CD4-positive, alpha-beta T cell treated with Interferon alpha-2 for 1 hour (primary cell): ENCODE results near the gene FES.
A peak's percentile ranks its signal among the peaks of the same experiment; 100 is the strongest.

Experiments
- DNase-seq, 2 donors: peaks; one replicate each; pipeline ENCODE4 v3.0.0-alpha.2; 2020 to 2022

Gene FES

DNA sequence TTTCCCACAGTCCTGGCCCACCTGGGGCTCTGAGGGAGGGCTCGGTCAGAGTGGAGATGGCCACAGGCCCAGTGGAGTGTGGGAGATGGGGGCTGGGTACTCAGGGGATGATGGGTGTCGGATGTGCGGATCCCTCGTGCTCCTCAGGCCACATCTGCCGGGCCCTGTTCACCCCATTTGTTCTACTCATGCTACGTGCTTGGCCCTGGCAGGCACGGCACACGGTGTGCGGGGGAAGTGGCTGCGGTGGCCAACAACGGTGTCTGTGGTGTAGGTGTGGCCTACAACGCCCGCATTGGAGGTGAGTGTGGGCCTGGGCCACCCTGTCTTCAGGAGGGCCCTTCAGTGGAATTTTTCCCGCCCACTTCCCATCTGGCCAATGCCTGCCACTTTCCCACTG lies 7.0 kb upstream of the FES start:
- DNase-seq: no peak

DNA sequence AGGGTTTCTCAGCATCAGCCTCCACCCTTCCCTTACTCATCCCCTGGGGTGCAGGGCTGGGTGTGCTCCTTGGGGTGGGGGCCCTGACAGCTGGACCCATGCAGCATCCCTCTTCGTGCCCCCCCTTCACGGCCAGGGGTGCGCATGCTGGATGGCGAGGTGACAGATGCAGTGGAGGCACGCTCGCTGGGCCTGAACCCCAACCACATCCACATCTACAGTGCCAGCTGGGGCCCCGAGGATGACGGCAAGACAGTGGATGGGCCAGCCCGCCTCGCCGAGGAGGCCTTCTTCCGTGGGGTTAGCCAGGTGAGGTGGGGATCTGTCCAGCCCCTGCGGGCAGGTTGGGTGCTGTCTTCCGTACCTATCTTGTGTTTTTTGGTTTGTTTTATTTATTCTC lies 6.3 kb upstream of the FES start:
- DNase-seq: no peak

DNA sequence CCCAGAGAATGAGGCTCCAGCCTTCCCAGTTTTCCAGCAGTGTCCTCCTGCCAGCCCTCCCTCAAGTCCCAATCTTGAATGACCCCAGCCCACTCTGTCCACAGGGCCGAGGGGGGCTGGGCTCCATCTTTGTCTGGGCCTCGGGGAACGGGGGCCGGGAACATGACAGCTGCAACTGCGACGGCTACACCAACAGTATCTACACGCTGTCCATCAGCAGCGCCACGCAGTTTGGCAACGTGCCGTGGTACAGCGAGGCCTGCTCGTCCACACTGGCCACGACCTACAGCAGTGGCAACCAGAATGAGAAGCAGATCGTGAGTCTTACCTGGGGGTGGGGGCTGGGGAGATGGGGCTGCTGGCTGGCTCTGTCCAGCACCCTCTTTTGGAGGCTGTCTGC lies 5.6 kb upstream of the FES start:
- no peak for DNase-seq

DNA sequence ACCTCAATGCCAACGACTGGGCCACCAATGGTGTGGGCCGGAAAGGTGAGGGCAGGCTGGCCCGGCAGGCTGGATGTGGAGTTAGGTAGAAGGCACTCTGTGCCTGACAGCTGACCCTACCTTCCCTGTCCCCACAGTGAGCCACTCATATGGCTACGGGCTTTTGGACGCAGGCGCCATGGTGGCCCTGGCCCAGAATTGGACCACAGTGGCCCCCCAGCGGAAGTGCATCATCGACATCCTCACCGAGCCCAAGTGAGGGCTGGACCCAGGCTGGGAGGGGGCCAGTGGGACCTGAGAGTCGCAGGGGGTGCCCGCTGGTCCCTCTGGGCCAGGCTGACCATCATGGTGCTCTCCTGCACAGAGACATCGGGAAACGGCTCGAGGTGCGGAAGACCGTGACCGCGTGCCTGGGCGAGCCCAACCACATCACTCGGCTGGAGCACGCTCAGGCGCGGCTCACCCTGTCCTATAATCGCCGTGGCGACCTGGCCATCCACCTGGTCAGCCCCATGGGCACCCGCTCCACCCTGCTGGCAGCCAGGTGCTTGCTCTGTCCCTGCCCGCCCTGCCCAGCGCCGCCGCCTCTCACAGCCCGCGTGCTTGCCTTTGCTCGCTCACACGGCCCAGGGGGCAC lies 4.5 kb upstream of the FES start:
- no peak for DNase-seq

DNA sequence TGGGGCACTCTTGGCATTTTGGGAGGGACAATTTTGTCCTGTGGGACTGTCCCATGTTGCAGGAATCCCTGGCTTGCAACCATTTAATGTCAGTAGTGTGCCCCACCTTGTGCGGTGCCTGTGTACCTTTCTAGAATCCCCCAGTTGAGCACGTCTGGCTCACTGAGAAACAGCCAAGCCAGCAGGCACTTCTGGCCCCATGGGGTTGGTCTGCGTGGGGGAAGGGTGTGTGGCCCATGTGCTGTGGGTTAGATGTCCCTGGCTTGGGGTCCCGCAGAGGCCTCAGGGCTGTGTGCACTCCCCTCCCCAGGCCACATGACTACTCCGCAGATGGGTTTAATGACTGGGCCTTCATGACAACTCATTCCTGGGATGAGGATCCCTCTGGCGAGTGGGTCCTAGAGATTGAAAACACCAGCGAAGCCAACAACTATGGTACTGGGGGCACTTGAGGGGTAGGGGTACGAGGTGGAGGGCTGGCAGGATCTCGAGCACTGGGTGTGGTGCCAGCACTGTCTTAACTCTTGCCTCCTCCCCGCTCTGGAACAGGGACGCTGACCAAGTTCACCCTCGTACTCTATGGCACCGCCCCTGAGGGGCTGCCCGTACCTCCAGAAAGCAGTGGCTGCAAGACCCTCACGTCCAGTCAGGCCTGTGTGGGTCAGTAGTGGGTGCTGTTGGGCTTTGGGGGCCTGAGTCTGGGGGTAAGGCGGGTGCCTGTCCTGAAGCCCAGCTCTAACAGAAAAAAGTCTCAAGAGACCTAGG lies 3.7 kb upstream of the FES start:
- DNase-seq: no peak

DNA sequence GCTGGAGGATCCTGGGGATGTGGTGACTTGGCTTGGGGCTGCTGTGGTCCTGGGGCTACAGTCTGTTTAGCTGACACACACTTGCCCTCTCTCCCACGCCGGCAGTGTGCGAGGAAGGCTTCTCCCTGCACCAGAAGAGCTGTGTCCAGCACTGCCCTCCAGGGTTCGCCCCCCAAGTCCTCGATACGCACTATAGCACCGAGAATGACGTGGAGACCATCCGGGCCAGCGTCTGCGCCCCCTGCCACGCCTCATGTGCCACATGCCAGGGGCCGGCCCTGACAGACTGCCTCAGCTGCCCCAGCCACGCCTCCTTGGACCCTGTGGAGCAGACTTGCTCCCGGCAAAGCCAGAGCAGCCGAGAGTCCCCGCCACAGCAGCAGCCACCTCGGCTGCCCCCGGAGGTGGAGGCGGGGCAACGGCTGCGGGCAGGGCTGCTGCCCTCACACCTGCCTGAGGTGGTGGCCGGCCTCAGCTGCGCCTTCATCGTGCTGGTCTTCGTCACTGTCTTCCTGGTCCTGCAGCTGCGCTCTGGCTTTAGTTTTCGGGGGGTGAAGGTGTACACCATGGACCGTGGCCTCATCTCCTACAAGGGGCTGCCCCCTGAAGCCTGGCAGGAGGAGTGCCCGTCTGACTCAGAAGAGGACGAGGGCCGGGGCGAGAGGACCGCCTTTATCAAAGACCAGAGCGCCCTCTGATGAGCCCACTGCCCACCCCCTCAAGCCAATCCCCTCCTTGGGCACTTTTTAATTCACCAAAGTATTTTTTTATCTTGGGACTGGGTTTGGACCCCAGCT lies 2.9 kb upstream of the FES start:
- no peak for DNase-seq

DNA sequence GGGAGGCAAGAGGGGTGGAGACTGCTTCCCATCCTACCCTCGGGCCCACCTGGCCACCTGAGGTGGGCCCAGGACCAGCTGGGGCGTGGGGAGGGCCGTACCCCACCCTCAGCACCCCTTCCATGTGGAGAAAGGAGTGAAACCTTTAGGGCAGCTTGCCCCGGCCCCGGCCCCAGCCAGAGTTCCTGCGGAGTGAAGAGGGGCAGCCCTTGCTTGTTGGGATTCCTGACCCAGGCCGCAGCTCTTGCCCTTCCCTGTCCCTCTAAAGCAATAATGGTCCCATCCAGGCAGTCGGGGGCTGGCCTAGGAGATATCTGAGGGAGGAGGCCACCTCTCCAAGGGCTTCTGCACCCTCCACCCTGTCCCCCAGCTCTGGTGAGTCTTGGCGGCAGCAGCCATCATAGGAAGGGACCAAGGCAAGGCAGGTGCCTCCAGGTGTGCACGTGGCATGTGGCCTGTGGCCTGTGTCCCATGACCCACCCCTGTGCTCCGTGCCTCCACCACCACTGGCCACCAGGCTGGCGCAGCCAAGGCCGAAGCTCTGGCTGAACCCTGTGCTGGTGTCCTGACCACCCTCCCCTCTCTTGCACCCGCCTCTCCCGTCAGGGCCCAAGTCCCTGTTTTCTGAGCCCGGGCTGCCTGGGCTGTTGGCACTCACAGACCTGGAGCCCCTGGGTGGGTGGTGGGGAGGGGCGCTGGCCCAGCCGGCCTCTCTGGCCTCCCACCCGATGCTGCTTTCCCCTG lies 2.2 kb upstream of the FES start:
- DNase-seq: no peak

DNA sequence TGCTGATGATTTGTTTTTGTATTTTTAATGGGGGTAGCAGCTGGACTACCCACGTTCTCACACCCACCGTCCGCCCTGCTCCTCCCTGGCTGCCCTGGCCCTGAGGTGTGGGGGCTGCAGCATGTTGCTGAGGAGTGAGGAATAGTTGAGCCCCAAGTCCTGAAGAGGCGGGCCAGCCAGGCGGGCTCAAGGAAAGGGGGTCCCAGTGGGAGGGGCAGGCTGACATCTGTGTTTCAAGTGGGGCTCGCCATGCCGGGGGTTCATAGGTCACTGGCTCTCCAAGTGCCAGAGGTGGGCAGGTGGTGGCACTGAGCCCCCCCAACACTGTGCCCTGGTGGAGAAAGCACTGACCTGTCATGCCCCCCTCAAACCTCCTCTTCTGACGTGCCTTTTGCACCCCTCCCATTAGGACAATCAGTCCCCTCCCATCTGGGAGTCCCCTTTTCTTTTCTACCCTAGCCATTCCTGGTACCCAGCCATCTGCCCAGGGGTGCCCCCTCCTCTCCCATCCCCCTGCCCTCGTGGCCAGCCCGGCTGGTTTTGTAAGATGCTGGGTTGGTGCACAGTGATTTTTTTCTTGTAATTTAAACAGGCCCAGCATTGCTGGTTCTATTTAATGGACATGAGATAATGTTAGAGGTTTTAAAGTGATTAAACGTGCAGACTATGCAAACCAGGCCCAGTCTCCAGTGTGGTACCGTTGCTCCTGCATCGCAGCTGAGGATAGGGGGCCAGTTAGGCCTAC lies 1.4 kb upstream of the FES start:
- no peak for DNase-seq

DNA sequence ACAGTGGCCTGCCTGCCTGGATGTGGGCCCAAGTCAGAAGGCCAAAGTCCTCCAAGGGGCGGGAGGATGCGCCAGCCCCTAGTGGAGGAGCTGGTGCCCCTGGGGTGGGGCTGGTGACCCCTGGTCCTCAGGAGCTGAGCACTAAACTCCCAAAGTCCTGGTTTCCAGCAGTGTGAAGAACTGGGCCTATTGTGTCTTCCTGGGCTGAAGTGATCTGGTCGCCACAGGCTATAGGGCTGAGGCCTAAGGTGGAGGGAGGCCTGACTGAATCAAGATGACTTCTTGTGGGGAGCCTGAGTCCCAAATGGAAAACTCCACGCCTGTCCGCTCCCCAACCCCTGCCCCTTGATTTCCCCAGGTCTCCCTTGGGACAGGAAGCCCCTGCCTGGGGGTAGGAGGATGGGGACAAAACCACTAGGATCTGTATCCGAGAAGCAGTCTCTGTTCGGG lies 753 bp upstream of the FES start:
- no peak for DNase-seq

DNA sequence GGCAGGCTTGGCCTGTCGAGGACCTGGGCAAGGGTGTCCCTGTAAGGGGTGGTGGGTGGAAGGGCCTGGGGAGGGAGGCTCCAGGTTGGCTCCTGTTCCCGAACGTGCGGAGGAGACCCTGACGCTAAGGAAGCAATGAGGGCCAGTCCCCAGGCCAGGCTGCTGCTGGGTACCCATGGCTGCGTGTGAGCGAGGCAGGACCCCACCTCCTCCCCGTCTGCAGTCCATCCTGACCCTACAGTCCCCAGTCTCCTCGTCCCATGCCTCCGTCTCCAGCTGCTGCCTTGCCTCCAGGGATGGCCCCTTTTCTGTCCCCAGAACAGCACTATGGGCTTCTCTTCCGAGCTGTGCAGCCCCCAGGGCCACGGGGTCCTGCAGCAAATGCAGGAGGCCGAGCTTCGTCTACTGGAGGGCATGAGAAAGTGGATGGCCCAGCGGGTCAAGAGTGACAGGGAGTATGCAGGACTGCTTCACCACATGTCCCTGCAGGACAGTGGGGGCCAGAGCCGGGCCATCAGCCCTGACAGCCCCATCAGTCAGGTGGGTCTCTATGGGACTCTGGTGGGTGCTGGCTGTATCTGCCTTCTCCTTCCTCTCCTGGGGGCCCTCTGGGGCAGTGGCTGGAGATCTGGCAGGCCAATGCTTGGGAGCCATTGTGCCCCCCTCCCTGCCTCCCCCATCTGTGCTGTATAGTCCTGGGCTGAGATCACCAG lies 571 bp downstream of the FES start:
- DNase-seq: no peak

DNA sequence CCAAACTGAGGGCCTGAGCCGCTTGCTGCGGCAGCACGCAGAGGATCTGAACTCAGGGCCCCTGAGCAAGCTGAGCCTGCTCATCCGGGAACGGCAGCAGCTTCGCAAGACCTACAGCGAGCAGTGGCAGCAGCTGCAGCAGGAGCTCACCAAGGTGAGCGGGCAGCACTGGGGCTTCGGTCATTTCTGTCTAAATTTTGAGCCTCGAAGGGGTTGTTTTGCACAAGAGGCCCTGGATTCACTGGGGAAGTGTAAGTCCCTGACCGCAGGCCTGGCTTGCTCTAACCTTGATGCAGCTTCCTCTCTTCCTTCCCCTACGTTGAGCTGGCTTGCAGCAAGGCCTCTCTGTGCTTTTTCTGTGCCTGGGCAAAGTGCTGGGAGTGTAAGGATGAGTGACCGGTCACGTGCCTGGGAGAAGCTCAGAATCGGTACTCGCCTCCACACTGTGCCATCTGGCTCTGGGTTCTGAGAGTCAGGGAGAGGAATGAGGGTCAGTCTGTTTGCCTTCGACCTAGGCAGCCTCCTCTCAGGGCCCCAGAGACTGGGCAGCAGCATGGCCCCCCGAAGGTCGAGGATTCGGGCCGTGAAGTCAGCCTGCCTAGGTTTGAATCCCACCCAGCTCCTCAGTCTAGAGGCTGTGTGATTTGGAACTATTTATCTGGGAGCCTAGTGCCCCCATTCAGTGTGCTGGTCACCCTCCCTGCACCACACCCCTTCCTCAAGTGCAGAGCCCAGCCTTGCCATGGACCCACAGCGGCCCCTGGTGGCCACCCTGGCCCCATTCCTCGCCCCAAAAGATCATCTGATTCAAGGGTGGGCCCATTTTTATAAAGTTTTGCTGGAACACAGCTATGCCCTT lies 1.4 kb downstream of the FES start:
- peak; percentile 77 to 80 for DNase-seq

DNA sequence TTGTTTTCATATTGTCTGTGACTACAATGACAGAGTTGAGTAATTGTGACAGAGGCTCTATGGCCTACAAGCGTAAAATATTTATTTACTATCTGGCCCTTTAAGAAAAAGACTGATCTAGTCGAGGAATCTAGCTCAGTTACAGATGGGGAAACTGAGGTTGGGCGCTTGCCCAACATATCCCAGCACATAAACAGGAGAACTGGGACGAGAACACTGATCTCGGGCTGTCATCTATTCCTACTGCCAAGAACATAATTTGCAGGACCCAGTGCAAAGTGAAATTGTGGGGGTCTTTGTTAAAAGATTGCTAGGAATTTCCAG lies 1.9 kb downstream of the FES start:
- DNase-seq: no peak

DNA sequence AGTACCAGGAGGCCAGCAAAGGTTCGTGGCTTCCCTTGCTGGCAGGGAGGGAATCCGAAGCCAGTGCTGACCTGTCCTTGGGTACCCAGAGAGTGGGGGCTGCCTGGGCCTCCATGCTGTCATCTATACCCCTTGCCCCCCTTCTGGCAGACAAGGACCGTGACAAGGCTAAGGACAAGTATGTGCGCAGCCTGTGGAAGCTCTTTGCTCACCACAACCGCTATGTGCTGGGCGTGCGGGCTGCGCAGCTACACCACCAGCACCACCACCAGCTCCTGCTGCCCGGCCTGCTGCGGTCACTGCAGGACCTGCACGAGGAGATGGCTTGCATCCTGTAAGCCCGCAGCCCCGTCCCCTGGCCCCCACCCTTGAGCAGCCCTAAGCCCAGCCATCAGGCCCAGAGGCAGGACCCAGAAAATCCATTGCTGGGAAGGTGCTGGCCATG lies 2.8 kb downstream of the FES start:
- DNase-seq: no peak

DNA sequence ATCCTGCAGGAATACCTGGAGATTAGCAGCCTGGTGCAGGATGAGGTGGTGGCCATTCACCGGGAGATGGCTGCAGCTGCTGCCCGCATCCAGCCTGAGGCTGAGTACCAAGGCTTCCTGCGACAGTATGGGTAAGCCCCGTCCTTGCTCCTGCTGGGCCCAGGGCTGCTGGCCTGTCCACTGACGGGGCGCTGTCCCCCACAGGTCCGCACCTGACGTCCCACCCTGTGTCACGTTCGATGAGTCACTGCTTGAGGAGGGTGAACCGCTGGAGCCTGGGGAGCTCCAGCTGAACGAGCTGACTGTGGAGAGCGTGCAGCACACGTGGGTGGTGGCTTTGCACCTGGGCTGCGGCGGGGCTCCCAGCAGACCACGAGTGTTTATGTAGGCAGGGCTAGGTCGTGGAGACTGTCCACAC lies 5.0 kb downstream of the FES start:
- no peak for DNase-seq

DNA sequence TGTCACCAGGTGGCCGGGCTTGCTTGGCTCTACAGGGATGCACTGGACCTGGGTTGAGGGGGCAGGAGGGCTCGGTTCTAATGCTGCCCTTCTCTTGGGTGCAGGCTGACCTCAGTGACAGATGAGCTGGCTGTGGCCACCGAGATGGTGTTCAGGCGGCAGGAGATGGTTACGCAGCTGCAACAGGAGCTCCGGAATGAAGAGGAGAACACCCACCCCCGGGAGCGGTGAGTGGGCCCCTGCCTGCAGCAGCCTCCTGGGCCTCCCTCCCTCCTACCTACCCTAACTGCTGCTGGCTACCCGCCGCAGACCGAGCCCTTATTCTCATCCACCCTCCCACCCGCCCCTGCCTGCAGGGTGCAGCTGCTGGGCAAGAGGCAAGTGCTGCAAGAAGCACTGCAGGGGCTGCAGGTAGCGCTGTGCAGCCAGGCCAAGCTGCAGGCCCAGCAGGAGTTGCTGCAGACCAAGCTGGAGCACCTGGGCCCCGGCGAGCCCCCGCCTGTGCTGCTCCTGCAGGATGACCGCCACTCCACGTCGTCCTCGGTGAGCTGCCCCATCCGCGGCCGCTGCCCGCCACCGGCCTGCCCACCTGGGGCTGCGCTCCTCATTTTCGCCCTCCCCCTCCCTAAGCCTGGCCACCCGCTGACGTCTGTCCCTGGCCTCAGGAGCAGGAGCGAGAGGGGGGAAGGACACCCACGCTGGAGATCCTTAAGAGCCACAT lies 5.6 kb downstream of the FES start:
- no peak for DNase-seq

DNA sequence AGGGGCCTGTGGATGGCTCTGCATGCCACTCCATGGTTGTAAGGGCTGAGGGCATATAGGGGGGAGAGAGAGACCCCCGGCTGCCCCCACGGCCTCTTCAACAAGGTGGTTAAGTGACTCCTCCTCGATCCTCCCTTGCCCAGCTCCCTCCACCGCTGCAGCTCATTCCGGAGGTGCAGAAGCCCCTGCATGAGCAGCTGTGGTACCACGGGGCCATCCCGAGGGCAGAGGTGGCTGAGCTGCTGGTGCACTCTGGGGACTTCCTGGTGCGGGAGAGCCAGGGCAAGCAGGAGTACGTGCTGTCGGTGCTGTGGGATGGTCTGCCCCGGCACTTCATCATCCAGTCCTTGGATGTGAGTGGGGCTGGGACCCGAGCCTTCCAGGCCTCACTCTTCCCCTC lies 6.5 kb downstream of the FES start:
- DNase-seq: no peak

DNA sequence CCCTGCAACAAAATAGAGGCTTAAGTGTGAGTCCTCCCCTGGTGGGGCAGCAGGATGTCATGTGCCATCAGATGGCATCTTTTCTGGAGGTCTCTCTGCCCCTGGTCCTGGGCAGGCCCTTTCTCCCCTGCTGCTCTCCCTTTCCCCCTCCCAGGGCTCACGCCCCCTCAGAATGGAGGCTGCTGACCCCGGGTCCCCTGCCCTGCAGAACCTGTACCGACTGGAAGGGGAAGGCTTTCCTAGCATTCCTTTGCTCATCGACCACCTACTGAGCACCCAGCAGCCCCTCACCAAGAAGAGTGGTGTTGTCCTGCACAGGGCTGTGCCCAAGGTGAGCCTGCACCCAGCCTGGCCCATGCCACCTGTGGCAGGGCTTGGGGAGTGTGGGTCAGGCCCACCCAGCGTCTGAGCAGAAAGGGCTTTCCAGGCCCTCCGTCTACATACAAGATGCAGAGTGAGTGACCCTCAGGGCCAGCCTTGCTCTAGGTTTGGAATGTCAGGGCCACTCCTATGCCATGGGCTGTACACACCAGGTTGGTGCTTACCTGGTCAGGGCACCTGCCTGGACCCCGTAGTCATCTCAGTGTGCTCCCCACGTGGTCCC lies 7.1 kb downstream of the FES start:
- DNase-seq: no peak

DNA sequence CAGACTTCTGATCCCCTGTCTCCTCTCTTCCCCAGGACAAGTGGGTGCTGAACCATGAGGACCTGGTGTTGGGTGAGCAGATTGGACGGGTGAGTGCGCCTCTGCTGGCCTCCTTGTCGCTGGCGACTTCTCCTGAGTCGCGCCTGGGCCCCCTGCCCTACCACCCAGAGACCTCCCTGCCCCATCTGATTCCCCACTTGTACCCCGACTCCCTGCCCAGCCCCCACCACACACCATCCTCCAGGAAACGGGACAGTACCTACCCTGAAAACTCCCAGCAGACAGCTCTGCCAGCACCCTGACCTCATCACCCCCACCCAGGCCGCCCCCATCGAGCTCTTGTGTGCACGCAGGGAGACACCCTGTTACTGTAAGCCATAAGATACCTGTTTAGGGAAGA lies 7.7 kb downstream of the FES start:
- DNase-seq: no peak

DNA sequence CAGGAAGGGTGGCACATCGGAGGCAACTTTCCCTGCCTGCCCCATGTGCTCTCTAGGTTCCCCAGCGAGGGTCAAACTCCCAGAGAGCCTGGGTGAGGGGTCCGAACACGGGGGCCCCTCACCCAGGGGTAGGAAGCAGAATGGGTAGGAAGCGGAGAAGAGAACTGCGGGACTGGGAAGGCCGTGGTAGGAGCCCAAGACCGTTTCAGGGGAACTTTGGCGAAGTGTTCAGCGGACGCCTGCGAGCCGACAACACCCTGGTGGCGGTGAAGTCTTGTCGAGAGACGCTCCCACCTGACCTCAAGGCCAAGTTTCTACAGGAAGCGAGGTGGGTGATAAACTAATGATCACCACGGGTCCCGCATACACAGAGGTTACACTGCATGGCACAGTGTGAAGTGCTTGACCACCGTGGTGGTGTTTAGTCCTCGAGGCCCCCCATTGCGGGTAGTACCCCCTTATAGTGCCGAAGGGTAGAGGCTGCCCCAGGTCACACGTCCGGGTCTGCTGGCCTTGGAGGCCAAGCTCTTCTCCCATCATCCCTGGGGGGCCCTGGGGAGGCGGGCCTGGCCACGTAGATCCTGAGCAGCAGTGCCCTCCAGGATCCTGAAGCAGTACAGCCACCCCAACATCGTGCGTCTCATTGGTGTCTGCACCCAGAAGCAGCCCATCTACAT lies 8.3 kb downstream of the FES start:
- DNase-seq: no peak
